ENCODE results near the gene LMAN1L.
A peak's percentile ranks its signal among the peaks of the same experiment; 100 is the strongest.

LMAN1L gene

DNA sequence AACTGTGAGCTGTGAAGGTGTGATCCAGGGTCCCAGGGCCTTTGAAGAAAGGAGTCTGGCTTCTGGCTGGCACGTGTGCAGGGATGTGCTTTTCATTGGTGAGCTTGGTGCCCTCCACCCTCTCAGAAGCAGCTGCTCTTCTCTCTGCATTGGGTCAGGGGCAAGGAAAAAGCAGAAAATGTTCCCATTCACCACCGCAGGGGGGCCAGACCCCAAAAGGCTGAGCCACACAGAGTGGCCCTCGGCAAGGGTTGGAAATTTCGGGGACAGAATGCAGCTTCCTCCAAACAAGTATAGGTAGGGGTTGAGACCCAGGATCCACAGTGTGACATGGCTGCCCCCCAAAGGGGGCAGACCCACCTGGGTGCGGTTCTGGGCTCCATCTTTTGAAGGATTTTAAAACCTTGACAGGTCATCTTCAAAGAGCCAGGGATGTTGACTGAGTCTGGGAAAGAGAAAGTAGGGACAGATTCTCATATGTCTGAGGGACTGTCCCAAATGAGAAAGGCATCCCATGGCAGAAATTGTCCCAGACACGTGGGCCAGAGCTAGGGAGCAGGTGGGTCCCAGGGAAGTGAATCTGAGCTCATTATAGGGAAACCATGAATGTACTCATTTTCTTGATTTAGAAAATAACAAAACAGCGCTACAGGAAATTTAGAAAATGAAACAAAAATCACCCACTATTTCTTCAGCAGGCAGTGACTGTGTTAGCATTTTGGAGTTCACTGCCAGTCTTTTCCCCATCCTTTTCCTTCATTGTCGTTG lies 28.0 kb upstream of the LMAN1L start:
- TF ChIP-seq, protein P1, sequence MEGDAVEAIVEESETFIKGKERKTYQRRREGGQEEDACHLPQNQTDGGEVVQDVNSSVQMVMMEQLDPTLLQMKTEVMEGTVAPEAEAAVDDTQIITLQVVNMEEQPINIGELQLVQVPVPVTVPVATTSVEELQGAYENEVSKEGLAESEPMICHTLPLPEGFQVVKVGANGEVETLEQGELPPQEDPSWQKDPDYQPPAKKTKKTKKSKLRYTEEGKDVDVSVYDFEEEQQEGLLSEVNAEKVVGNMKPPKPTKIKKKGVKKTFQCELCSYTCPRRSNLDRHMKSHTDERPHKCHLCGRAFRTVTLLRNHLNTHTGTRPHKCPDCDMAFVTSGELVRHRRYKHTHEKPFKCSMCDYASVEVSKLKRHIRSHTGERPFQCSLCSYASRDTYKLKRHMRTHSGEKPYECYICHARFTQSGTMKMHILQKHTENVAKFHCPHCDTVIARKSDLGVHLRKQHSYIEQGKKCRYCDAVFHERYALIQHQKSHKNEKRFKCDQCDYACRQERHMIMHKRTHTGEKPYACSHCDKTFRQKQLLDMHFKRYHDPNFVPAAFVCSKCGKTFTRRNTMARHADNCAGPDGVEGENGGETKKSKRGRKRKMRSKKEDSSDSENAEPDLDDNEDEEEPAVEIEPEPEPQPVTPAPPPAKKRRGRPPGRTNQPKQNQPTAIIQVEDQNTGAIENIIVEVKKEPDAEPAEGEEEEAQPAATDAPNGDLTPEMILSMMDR (IDR thresholded peaks at IDR 0.05): no peak

DNA sequence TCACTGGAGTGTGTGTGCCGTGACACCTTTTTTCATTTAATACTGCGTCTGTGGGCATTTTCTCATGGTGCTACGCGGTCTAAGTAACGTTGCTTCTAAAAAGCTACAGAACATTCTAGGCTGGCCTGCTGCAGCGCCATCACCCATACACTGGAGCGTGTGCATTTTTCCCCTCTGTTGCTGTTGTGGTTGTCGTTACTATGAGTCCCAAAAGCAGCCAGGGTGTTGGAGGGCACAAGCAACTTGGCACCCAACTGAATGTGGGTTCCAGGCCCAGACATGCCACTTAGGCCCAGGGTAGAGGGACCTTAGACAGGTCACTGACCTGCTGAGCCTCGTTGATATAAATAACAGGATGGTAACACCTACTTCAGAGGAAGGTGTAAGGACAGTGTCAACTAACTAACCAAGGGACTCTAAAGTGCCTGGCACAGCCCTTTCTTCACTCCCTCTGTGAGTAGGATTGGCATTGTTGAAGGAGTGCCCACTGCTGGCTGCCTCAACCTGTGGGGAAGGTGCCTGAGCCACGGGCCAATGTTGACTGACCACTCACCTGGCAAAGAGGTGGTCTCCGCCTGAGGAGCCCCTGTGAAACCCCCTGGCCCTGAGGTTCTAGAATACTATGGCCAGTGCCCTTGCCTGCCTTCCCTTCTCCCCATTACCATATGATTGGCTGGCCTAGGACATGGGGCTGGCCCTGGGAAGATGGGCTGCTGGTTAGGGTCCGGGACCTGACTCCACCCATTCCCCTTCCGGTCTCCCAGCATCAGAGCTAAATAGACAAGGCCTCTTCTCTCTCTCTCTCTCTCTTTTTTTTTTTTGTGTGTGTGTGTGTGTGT lies 27.2 kb upstream of the LMAN1L start:
- TF ChIP-seq, protein P1 (IDR thresholded peaks at IDR 0.05): no peak

DNA sequence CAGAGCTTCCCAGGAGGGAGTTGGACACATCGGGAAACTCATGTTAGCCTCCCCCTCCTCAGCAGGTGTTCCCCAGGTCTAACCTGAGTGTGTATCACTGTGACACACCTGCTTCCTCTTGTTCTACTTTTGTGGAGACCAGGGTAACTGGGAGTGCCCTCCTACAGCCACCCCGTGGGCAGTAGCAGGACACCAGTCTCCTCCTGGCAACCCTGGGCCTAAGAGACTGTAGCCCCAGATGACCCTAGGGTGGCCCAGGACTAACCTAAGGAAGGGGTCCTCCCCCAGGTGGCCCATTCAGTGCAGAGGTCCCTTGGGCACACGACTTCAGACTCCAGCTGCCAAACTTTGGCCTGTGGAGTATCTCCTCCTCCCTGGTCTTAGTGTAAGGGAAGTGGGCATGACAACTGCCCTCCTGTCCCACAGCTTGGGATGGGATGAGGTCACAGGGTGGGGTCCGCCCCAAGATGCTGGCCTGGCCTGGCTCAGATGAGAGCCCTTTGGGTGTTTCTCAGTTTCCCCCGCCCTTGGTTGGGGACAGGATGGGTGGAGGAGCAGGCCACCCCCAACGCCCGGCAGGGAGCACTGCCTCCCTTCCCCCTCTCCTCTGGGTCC lies 26.0 kb upstream of the LMAN1L start:
- TF ChIP-seq, protein P1 (IDR thresholded peaks at IDR 0.05): no peak

DNA sequence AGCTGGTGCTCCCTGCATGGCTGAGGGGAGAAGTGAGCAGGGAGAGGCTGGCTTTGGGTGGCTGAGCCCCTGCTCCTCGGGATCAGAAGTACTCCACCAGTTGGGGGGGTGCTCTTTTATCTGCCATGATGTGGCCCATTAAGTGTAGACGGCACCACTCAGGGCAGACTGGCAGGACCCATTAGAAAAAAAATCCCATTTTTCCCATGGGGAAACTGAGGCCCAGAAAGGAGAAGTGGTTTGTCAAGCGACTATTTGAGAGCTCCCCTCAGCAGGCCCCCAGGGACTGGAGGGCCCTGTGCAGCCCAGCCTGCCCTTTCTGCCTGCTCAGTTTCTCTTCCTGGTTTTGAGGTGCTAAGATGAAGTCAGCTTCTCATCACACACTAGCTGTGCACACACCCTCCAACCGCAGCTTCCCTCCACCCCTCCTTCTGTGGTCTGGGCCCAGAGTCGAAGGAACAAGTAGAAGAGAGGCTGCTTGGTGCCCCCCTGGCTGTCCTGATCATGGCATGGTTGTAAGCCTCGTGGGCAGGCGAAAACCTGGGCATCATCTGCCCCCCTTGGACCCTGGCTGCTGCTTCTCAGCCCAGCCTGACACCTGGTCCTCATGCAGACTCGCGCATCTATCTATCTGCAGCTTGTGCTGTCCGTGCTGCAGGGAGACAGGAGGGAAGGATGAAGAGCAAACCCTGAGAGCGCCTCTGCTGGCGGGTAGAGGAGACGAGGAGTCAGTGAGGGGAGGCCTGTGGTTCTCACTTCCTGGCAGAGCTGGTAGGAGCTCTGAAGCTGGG lies 25.2 kb upstream of the LMAN1L start:
- TF ChIP-seq, protein P1 (IDR thresholded peaks at IDR 0.05): 0 out of 2 replicates have a peak, but pooled peaks have one; percentile 15

DNA sequence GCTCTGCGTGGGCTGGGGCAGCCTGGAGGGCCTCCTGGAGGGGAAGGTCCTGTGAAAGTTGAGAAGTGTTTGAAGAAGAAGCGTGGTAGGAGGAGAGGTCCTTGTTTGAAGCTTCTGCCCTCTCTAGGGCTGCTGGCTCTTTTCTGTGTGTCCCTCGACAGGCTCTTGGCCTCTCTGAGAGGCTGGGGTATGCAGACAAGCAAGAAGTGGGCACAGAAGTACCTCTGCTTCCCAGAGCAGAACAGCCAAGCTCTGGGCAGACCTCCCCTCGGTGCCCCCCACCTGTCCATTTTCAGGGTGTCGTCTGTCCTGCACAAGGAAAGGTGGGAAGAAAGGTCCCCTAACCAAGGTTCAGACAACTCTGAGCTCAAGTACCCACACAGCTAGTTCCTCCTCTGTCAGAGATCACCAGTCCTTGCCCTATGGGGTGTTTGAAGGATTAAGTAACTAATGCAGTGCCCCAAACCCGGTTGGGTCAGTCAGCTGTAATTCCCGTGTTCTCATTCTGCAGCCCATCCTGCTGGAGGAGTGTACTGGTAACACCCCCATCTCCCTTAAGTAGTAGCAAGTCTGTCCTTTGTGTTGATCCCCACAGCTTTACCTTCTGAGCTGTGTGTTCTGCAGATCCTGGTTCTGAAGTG lies 24.5 kb upstream of the LMAN1L start:
- TF ChIP-seq, protein P1 (IDR thresholded peaks at IDR 0.05): no peak

DNA sequence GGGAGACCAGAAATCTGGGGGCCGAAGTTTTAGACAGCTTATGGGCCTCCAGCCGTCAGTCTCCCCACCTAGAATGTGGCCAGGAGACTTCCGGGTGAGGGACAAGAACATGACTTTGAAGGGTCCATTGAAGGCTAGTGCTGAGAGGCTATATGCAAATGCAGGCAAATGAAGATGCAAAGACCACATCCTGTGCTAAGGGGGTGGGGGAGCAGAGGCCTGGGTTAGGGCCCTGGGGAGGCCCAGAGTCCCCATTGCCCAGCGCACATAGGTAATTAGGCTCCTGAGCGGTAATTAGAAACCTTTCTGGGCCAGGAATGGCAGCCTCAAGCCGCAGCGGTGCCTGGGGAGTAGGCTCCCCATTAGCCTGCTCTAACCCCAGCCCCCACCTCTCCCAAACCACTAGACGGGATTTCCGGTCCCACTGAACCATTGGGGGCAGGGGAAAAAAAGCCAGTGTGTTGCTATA lies 23.9 kb upstream of the LMAN1L start:
- TF ChIP-seq, protein P1 (IDR thresholded peaks at IDR 0.05): no peak

All from LNCAP (cell line).